Stromal cell of bone marrow (primary cell): ENCODE data around the gene MGLL.

Experiments
- DNase-seq: peaks from one replicate; pipeline ENCODE4 v3.0.0-alpha.2; 2012; ENCODE audit warnings: low read depth

Gene MGLL

GRCh38 chr3:127809611-127810010 is 12.7 kb downstream of the MGLL start:
- no peak for DNase-seq

- DNase-seq = no peak
Measured at GRCh38 chr3:127809211-127809610, 13.1 kb downstream of the MGLL start.

GRCh38 chr3:127808197-127808596 is 14.1 kb downstream of the MGLL start:
- no peak for DNase-seq

GRCh38 chr3:127805026-127805753 is 17.1 kb downstream of the MGLL start:
- no peak for DNase-seq

- no peak for DNase-seq
Measured at GRCh38 chr3:127804141-127804540, 18.2 kb downstream of the MGLL start.

- DNase-seq = peak; percentile 78
Measured at GRCh38 chr3:127803619-127804018, 18.7 kb downstream of the MGLL start.

- no peak for DNase-seq
Measured at GRCh38 chr3:127802606-127803005, 19.7 kb downstream of the MGLL start.

GRCh38 chr3:127801731-127802313 is 20.5 kb downstream of the MGLL start:
- no peak for DNase-seq

GRCh38 chr3:127800508-127800907 is 21.8 kb downstream of the MGLL start:
- no peak for DNase-seq

GRCh38 chr3:127799476-127800222 is 22.7 kb downstream of the MGLL start:
- DNase-seq = peak; percentile 79

- DNase-seq = no peak
Measured at GRCh38 chr3:127798716-127799115, 23.6 kb downstream of the MGLL start.

GRCh38 chr3:127796831-127797150 is 25.5 kb downstream of the MGLL start:
- DNase-seq = no peak

GRCh38 chr3:127796045-127796830 is 26.1 kb downstream of the MGLL start:
- DNase-seq = no peak

GRCh38 chr3:127794972-127795371 is 27.3 kb downstream of the MGLL start:
- no peak for DNase-seq

GRCh38 chr3:127794402-127794801 is 27.9 kb downstream of the MGLL start:
- no peak for DNase-seq

GRCh38 chr3:127792541-127793292 is 29.6 kb downstream of the MGLL start:
- peak; percentile 66 for DNase-seq

GRCh38 chr3:127791221-127791913 is 30.9 kb downstream of the MGLL start:
- no peak for DNase-seq

GRCh38 chr3:127790882-127791183 is 31.5 kb downstream of the MGLL start:
- no peak for DNase-seq

GRCh38 chr3:127789990-127790881 is 32.1 kb downstream of the MGLL start:
- no peak for DNase-seq

GRCh38 chr3:127789051-127789450 is 33.3 kb downstream of the MGLL start:
- DNase-seq = no peak
